ENCODE data around the gene STOX2.

Gene STOX2

GRCh38 chr4:183985786-183986185 lies 80.7 kb downstream of the STOX2 start:
- Histone ChIP-seq H2AFZ (ENCODE audit: low read depth) (no peak overlapping the region), H3K9ac (no peak overlapping the region), H3K27me3 (ENCODE audit: insufficient read depth, low read depth) (no peaks in the 10 kb centered on the region), H3K4me1 (ENCODE audit: low read depth, poor library complexity, severe bottlenecking) (no peaks in the 10 kb centered on the region), H3K27ac (no peak overlapping the region), H3K36me3 (ENCODE audit: insufficient read depth) (no peaks in the 10 kb centered on the region), H3K4me3 (IDR thresholded peaks at IDR 0.05; ENCODE audit: insufficient read depth, low read depth, low read length) (no peak overlapping the region), H4K20me1 (ENCODE audit: insufficient read depth) (no peaks in the 10 kb centered on the region), H3K79me2 (ENCODE audit: insufficient read depth, low read depth) (no peaks in the 10 kb centered on the region), H3K4me2 (no peak overlapping the region)
- no peak for TF ChIP-seq CTCF (conservative IDR thresholded peaks at IDR 0.05; ENCODE audit: low read depth, low read length)

GRCh38 chr4:183986291-183986970 lies 81.3 kb downstream of the STOX2 start:
- no peaks in the 10 kb centered on the region for H3K27me3 ChIP-seq (ENCODE audit: insufficient read depth, low read depth)
- H3K4me3 ChIP-seq (IDR thresholded peaks at IDR 0.05; ENCODE audit: insufficient read depth, low read depth, low read length): no peak overlapping the region
- no peak for TF ChIP-seq CTCF (conservative IDR thresholded peaks at IDR 0.05; ENCODE audit: low read depth, low read length)
- no peaks in the 10 kb centered on the region for H4K20me1 ChIP-seq (ENCODE audit: insufficient read depth)
- H3K9ac ChIP-seq: no peak overlapping the region
- no peaks in the 10 kb centered on the region for H3K36me3 ChIP-seq (ENCODE audit: insufficient read depth)
- H3K79me2 ChIP-seq (ENCODE audit: insufficient read depth, low read depth): no peaks in the 10 kb centered on the region
- H3K27ac ChIP-seq: no peak overlapping the region
- no peak overlapping the region for H3K4me2 ChIP-seq
- H3K4me1 ChIP-seq (ENCODE audit: low read depth, poor library complexity, severe bottlenecking): no peaks in the 10 kb centered on the region
- no peak overlapping the region for H2AFZ ChIP-seq (ENCODE audit: low read depth)

- no peak for TF ChIP-seq CTCF (conservative IDR thresholded peaks at IDR 0.05; ENCODE audit: low read depth, low read length)
- H3K4me2 ChIP-seq: no peak overlapping the region
- H3K36me3 ChIP-seq (ENCODE audit: insufficient read depth): no peaks in the 10 kb centered on the region
- no peak overlapping the region for H3K9ac ChIP-seq
- H4K20me1 ChIP-seq (ENCODE audit: insufficient read depth): no peaks in the 10 kb centered on the region
- no peak overlapping the region for H3K27ac ChIP-seq
- H3K4me1 ChIP-seq (ENCODE audit: low read depth, poor library complexity, severe bottlenecking): no peaks in the 10 kb centered on the region
- H3K4me3 ChIP-seq (IDR thresholded peaks at IDR 0.05; ENCODE audit: insufficient read depth, low read depth, low read length): no peak overlapping the region
- no peak overlapping the region for H2AFZ ChIP-seq (ENCODE audit: low read depth)
- H3K79me2 ChIP-seq (ENCODE audit: insufficient read depth, low read depth): no peaks in the 10 kb centered on the region
- no peaks in the 10 kb centered on the region for H3K27me3 ChIP-seq (ENCODE audit: insufficient read depth, low read depth)
Observed at GRCh38 chr4:183986971-183987946, 82.2 kb downstream of the STOX2 start.

- H3K4me1 ChIP-seq (ENCODE audit: low read depth, poor library complexity, severe bottlenecking): no peaks in the 10 kb centered on the region
- H3K27ac ChIP-seq: no peak overlapping the region
- H4K20me1 ChIP-seq (ENCODE audit: insufficient read depth): no peaks in the 10 kb centered on the region
- H3K27me3 ChIP-seq (ENCODE audit: insufficient read depth, low read depth): no peaks in the 10 kb centered on the region
- no peak overlapping the region for H3K9ac ChIP-seq
- H3K4me2 ChIP-seq: no peak overlapping the region
- H3K4me3 ChIP-seq (IDR thresholded peaks at IDR 0.05; ENCODE audit: insufficient read depth, low read depth, low read length): no peak overlapping the region
- no peaks in the 10 kb centered on the region for H3K36me3 ChIP-seq (ENCODE audit: insufficient read depth)
- no peaks in the 10 kb centered on the region for H3K79me2 ChIP-seq (ENCODE audit: insufficient read depth, low read depth)
- no peak for TF ChIP-seq CTCF (conservative IDR thresholded peaks at IDR 0.05; ENCODE audit: low read depth, low read length)
- H2AFZ ChIP-seq (ENCODE audit: low read depth): no peak overlapping the region
Observed at GRCh38 chr4:183987987-183988392, 82.9 kb downstream of the STOX2 start.

Measured in KMS-11 (cell line).